Measurements from ENCODE around the gene C14orf39. TPM values are rescaled to one million over a fixed set of nuclear protein-coding genes. Genes with fewer than 3 reads are reported as not detected.
A peak's percentile ranks its signal among the peaks of the same experiment; 100 is the strongest.

The C14orf39 gene
- not detected for total RNA-seq

DNA sequence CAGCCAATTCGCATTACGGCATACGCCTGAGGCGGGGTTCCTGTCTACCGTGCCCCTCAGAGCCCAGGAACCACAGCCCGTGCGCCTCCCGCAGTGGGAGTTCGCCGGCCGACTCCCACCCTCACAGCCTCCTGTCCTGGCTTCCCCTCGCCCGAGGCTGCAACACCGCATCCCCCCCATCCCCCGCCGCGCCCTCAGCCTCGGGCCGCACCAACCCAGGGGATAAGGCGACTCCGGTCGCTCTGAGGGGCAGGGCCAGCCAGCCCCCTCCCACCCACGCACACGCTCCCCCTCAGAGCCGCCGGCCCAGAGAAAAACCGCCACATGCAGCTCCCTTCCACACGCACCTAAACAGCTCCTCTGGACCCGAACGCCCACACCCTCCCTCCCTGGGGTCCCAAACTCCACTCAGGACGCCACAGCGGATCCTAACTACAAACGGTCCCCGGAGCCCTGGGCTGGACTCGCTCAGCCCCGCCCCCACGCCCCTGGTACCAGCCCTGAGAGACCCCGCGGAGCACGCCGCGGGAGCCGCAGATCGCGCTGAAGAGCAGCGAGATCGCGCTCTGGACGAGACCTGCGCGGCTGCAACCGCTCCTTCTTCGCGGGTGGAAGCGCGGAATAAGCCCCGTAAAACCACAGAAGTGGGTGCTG is at the start of gene C14orf39:
TSS of gene C14orf39 (minus strand) at position 466 of the 654 bp plus-strand sequence. CDS start 985 bp downstream, outside the sequence.
- Mint-ChIP-seq H3K4me1 (peaks cover 5% of the 10 kb centered on the region), H3K4me3 (no peak within 1 kb of the TSS), H3K9me3 (ENCODE audit: low read depth) (peaks cover 2% of the 10 kb centered on the region), H3K36me3 (no peaks in the 10 kb centered on the region), H3K27ac (no peak within 1 kb of the TSS), H3K27me3 (peaks cover 25% of the 10 kb centered on the region)
- ATAC-seq = no peak
- CTCF ChIA-PET = no interaction called here
- DNase-seq = no peak

DNA sequence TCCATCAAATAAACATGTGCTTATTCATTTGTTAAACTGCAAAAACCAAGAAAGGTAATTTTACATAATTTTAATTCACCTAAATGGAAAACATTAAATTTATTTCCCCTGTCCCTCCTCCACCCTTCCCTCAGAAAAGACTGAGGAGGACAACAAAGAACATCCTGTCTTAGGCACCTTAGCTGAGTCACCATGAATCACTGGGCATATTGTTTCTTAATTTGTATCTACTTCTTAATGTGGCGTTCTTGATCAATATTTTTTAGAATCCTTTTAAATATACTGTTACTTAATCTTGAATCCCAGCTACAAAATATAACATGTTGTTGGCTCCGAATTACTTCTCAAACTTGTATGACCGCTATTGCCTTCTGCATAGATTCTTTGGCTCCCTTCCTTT is 46.6 kb upstream of the C14orf39 start:
- ATAC-seq (no peak), DNase-seq (no peak)
- Mint-ChIP-seq H3K4me1 (no peaks in the 10 kb centered on the region), H3K27me3 (peaks cover 22% of the 10 kb centered on the region), H3K36me3 (no peaks in the 10 kb centered on the region), H3K9me3 (ENCODE audit: low read depth) (no peaks in the 10 kb centered on the region), H3K4me3 (no peak overlapping the region), H3K27ac (no peak overlapping the region)
- CTCF ChIA-PET = no interaction called here

- Mint-ChIP-seq H3K36me3 (peaks cover 3% of the 10 kb centered on the region), H3K27ac (peak overlapping the region; percentile 9), H3K27me3 (peaks cover 75% of the 10 kb centered on the region), H3K9me3 (ENCODE audit: low read depth) (no peaks in the 10 kb centered on the region), H3K4me3 (peak overlapping the region; percentile 3), H3K4me1 (peaks cover 8% of the 10 kb centered on the region)
- DNase-seq (no peak), ATAC-seq (no peak)
- CTCF ChIA-PET = interaction anchor here (0.6 to 0.7 kb wide), 2 partner anchors 15 to 41 kb away, joined by 3 to 4 read pairs; no protein-coding TSS in a partner anchor
Measured at GRCh38 chr14:60515511-60516289, 29.8 kb upstream of the C14orf39 start.

GRCh38 chr14:60514741-60515491 is 29.1 kb upstream of the C14orf39 start:
- H3K36me3 Mint-ChIP-seq = peaks cover 3% of the 10 kb centered on the region
- peaks cover 75% of the 10 kb centered on the region for H3K27me3 Mint-ChIP-seq
- H3K27ac Mint-ChIP-seq = no peak overlapping the region
- no peak for DNase-seq
- peak overlapping the region; percentile 5 for H3K4me3 Mint-ChIP-seq
- CTCF ChIA-PET = interaction anchor here (1.7 kb wide), 1 partner anchor 184 kb away, joined by 4 read pairs; no protein-coding TSS in a partner anchor
- ATAC-seq = no peak
- H3K9me3 Mint-ChIP-seq (ENCODE audit: low read depth) = no peaks in the 10 kb centered on the region
- peaks cover 8% of the 10 kb centered on the region for H3K4me1 Mint-ChIP-seq

DNA sequence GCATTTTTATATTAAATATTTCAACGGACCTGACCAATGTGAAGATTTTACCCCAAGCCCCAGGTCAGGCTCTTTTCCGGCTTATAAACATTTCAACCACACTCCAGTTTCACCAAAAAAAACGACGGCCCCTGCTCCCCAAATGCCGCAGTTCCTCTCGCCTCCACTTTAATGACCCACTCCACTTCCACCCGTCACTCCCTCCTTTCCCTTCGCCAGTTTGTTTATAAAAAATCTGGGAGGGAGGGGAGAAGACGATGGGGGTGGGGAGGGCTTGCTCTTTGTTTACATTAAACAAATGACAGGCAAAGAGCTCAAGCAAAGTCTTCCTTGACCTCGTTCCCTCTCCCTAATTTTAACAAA is 28.5 kb upstream of the C14orf39 start:
- H3K36me3 Mint-ChIP-seq = peaks cover 4% of the 10 kb centered on the region
- CTCF ChIA-PET = interaction anchor here (1.7 kb wide), 1 partner anchor 183 kb away, joined by 4 read pairs; no protein-coding TSS in a partner anchor
- no peak overlapping the region for H3K27ac Mint-ChIP-seq

GRCh38 chr14:60512973-60513571 is 27.2 kb upstream of the C14orf39 start:
- CTCF ChIA-PET = interaction anchor here (1.7 kb wide), 1 partner anchor 182 kb away, joined by 4 read pairs; no protein-coding TSS in a partner anchor
- H3K9me3 Mint-ChIP-seq (ENCODE audit: low read depth) = no peaks in the 10 kb centered on the region
- peaks cover 11% of the 10 kb centered on the region for H3K4me1 Mint-ChIP-seq
- no peak overlapping the region for H3K4me3 Mint-ChIP-seq
- H3K27me3 Mint-ChIP-seq = peaks cover 86% of the 10 kb centered on the region
- DNase-seq (no peak), ATAC-seq (no peak)
- H3K27ac Mint-ChIP-seq = no peak overlapping the region
- peaks cover 4% of the 10 kb centered on the region for H3K36me3 Mint-ChIP-seq

More for the DNA sequence above, 28.5 kb upstream of the C14orf39 start:
- H3K4me3 Mint-ChIP-seq = peak overlapping the region; percentile 5
- H3K9me3 Mint-ChIP-seq (ENCODE audit: low read depth) = no peaks in the 10 kb centered on the region
- DNase-seq (no peak), ATAC-seq (no peak)
- H3K27me3 Mint-ChIP-seq = peaks cover 78% of the 10 kb centered on the region
- H3K4me1 Mint-ChIP-seq = peaks cover 10% of the 10 kb centered on the region

- no peak overlapping the region for H3K4me3 Mint-ChIP-seq
- CTCF ChIA-PET = no interaction called here
- H3K4me1 Mint-ChIP-seq = peaks cover 11% of the 10 kb centered on the region
Measured at GRCh38 chr14:60512126-60512525, 26.3 kb upstream of the C14orf39 start.

DNA sequence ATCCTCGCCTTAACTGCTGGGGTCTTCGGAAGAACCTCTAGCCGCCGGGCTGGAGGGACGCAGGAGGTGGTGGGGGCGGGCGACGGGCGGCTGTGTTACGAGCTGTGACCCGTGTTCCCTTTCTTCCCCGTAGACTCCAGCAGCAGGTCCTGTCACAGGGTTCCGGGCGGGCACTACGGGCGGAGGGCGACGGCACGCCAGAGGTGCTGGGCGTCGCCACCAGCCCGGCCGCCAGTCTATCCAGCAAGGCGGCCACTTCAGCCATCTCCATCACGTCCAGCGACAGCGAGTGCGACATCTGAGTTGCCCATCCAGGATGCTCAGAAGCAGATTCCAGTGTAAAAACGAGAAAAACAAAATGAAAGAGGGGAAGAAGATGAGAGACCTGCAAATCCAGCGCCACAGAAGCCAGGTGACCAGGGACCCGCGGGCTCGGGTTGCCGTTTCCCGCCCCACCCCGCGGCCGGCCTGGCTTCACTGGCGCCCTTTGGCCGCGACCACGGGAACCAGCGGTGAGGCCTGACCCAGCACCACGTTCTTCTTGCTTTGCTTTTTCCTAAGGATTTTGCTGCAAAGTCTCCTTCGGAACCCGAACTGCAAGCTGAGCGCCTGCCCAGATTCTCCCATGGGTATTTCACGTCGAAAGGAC is 25.2 kb upstream of the C14orf39 start:
- ATAC-seq = no peak
- Mint-ChIP-seq H3K27ac (peak overlapping the region; percentile 24), H3K36me3 (peaks cover 1% of the 10 kb centered on the region), H3K4me1 (peaks cover 11% of the 10 kb centered on the region), H3K9me3 (ENCODE audit: low read depth) (no peaks in the 10 kb centered on the region), H3K4me3 (no peak overlapping the region), H3K27me3 (peaks cover 88% of the 10 kb centered on the region)
- CTCF ChIA-PET = no interaction called here
- no peak for DNase-seq

More at GRCh38 chr14:60512126-60512525, 26.3 kb upstream of the C14orf39 start:
- Mint-ChIP-seq H3K36me3 (peaks cover 4% of the 10 kb centered on the region), H3K27me3 (peaks cover 88% of the 10 kb centered on the region), H3K9me3 (ENCODE audit: low read depth) (no peaks in the 10 kb centered on the region), H3K27ac (no peak overlapping the region)
- no peak for DNase-seq
- ATAC-seq = no peak

DNA sequence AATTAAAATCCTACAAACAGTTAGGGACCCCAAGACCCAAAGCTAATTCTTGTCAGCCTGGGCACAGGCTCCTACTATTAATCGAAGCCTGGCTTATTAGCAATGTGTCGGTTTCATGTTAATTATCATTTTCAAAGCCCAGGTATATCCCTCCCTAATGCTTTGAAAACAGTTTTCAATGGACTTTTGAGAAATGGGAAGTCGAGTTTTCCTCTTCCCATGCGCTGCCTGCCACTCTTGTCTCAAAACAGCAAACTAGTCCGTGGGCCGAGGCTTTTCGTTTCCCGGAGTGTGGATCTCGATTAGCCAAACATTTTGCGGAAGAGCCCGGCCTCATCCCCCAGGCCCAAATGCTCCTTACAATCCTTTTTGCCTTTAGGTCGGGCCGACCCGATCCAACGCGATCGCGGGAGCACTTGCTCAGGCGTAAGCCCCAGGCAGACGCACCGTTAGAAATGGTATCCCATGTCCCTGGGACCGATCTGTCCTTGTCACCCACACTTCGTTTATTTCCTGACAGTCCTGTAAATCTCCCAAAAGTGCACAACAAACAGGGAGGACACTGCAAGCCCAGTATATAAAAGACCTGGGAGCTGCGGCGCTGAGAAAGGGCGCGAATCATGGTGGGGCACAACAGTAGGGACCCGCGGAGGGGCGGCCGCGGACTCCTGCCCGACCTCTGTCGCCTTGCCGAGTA is 24.5 kb upstream of the C14orf39 start:
- H3K27me3 Mint-ChIP-seq = peaks cover 89% of the 10 kb centered on the region
- no peak for ATAC-seq
- no peak for DNase-seq
- peaks cover 1% of the 10 kb centered on the region for H3K36me3 Mint-ChIP-seq
- H3K9me3 Mint-ChIP-seq (ENCODE audit: low read depth) = no peaks in the 10 kb centered on the region
- peaks cover 9% of the 10 kb centered on the region for H3K4me1 Mint-ChIP-seq
- no peak overlapping the region for H3K4me3 Mint-ChIP-seq
- CTCF ChIA-PET = no interaction called here
- no peak overlapping the region for H3K27ac Mint-ChIP-seq

DNA sequence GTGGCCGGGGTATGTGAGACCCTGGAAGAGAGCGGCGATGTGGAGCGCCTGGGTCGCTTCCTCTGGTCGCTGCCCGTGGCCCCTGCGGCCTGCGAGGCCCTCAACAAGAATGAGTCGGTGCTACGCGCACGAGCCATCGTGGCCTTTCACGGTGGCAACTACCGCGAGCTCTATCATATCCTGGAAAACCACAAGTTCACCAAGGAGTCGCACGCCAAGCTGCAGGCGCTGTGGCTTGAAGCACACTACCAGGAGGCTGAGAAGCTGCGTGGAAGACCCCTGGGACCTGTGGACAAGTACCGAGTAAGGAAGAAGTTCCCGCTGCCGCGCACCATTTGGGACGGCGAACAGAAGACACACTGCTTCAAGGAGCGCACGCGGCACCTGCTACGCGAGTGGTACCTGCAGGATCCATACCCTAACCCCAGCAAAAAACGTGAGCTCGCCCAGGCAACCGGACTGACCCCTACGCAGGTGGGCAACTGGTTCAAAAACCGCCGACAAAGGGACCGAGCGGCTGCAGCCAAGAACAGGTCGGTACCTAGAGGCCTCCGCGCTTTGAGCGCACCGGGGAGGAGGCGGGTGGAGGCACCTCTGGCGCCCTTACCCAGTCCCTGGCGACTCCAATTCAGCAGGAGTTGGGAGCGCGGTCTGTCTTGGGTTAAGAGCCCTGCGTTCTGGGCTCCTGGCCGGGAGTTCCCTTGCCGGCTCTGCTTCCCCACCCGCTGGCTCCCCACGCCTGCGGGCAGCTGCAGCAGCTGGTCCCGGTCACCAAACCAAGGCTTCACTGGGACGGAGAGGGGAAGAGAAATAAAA is 23.8 kb upstream of the C14orf39 start:
- H3K4me1 Mint-ChIP-seq = peaks cover 7% of the 10 kb centered on the region
- ATAC-seq (no peak), DNase-seq (no peak)
- CTCF ChIA-PET = interaction anchor here (0.6 kb wide), 1 partner anchor 245 kb away, joined by 3 read pairs; no protein-coding TSS in a partner anchor
- no peak overlapping the region for H3K4me3 Mint-ChIP-seq
- peaks cover 89% of the 10 kb centered on the region for H3K27me3 Mint-ChIP-seq
- peaks cover 1% of the 10 kb centered on the region for H3K36me3 Mint-ChIP-seq
- H3K9me3 Mint-ChIP-seq (ENCODE audit: low read depth) = no peaks in the 10 kb centered on the region
- peak overlapping the region; percentile 68 for H3K27ac Mint-ChIP-seq

- CTCF ChIA-PET = interaction anchor here (0.6 kb wide), 1 partner anchor 245 kb away, joined by 3 read pairs; no protein-coding TSS in a partner anchor
Measured at GRCh38 chr14:60508707-60509437, 23.0 kb upstream of the C14orf39 start, which contains the start of gene SIX6. SIX6 (plus strand) TSS chr14:60509146; CDS start chr14:60509399, 253 bp downstream.

More at GRCh38 chr14:60508707-60509437, 23.0 kb upstream of the C14orf39 start, which contains the start of gene SIX6:
- H3K9me3 Mint-ChIP-seq (ENCODE audit: low read depth) = no peaks in the 10 kb centered on the region
- H3K27ac Mint-ChIP-seq = peak within 1 kb of the TSS; percentile 68
- H3K4me1 Mint-ChIP-seq = peaks cover 4% of the 10 kb centered on the region
- peaks cover 89% of the 10 kb centered on the region for H3K27me3 Mint-ChIP-seq
- ATAC-seq = no peak
- no peak within 1 kb of the TSS for H3K4me3 Mint-ChIP-seq
- peaks cover 1% of the 10 kb centered on the region for H3K36me3 Mint-ChIP-seq
- no peak for DNase-seq

Measured in activated CD8-positive, alpha-beta memory T cell treated with anti-CD3 and anti-CD28 coated beads, Interleukin-2, amount 10 ng/mL, durations not matched to agents 7 days and 5 days (primary cell).